ENCODE results near the gene ANKS6.

- TF ChIP-seq EZH2 (IDR thresholded peaks at IDR 0.05) (no peak), SIN3A (IDR thresholded peaks at IDR 0.05; ENCODE audit: low read depth) (no peak), CTCF (IDR thresholded peaks at IDR 0.05 in 2 of 3, conservative IDR thresholded peaks at IDR 0.05 in 1 of 3; ENCODE audit: borderline replicate concordance in 1 of 3, insufficient read depth in 1 of 3, low read depth in 2 of 3, low read length in 2 of 3) (no peak), ELF1 (IDR thresholded peaks at IDR 0.05; ENCODE audit: borderline replicate concordance, low read depth) (no peak), REST (IDR thresholded peaks at IDR 0.05; ENCODE audit: low read depth) (no peak), RAD21 (IDR thresholded peaks at IDR 0.05; ENCODE audit: low read depth) (no peak), POLR2AphosphoS5 (IDR thresholded peaks at IDR 0.05; ENCODE audit: low read depth, low read length) (no peak), ATF3 (IDR thresholded peaks at IDR 0.05) (no peak), EGR1 (IDR thresholded peaks at IDR 0.05; ENCODE audit: low read depth) (no peak), YY1 (IDR thresholded peaks at IDR 0.05; ENCODE audit: extremely low read depth, insufficient replicate concordance, low read depth, low read length) (no peak), SP1 (IDR thresholded peaks at IDR 0.05; ENCODE audit: low read depth) (no peak)
Observed at GRCh38 chr9:98833090-98833956, 37.0 kb upstream of the ANKS6 start.

Data from HCT116 (cell line).